MCF 10A (cell line): ENCODE measurements around the gene L3MBTL2. TPM values are rescaled to one million over a fixed set of nuclear protein-coding genes. Genes with fewer than 3 reads are reported as not detected.

Experiments used
- BruUV-seq: library from RNA; stranded (reverse); fragments of 400-500 nt; replicated peaks from 2 replicates; lab custom pipeline; 2021; lab: Mats Ljungman, UMichigan
- CTCF ChIA-PET: fragments of 300-600 bp; sonication (Branson Sonifier 250); formaldehyde crosslinking; extraction: SDS; loops from one replicate; lab custom pipeline; 2021; ENCODE audit warnings: antibody characterized with exemption, inconsistent platforms; lab: Yijun Ruan, JAX
- POLR2A ChIA-PET: fragments of 300-600, 350-650 bp; sonication (Branson Sonifier 250); formaldehyde crosslinking; extraction: SDS; loops from one replicate; lab custom pipeline; 2020; ENCODE audit warnings: antibody characterized with exemption, inconsistent platforms; lab: Yijun Ruan, JAX
- DNase-seq: peaks from one replicate; pipeline ENCODE4 v3.0.0-alpha.2; 2018; ENCODE audit not compliant: unreplicated experiment
- H3K27ac Mint-ChIP-seq: one replicate; pipeline ENCODE4 v1.8.0; 2022; ENCODE audit warnings: mild to moderate bottlenecking, low read depth, mixed read lengths; ENCODE audit not compliant: unreplicated experiment
- H3K27me3 Mint-ChIP-seq: one replicate; pipeline ENCODE4 v1.8.0; 2022; ENCODE audit warnings: mixed read lengths; ENCODE audit not compliant: insufficient read depth, unreplicated experiment
- H3K36me3 Mint-ChIP-seq: one replicate; pipeline ENCODE4 v1.8.0; 2022; ENCODE audit warnings: mild to moderate bottlenecking, moderate library complexity, mixed read lengths; ENCODE audit not compliant: insufficient read depth, unreplicated experiment
- H3K4me1 Mint-ChIP-seq: one replicate; pipeline ENCODE4 v1.8.0; 2022; ENCODE audit warnings: mixed read lengths; ENCODE audit not compliant: insufficient read depth, unreplicated experiment
- H3K4me3 Mint-ChIP-seq: one replicate; pipeline ENCODE4 v1.8.0; 2022; ENCODE audit warnings: mild to moderate bottlenecking, moderate library complexity, mixed read lengths; ENCODE audit not compliant: unreplicated experiment
- H3K9me3 Mint-ChIP-seq: one replicate; pipeline ENCODE4 v1.8.0; 2022; ENCODE audit warnings: mixed read lengths; ENCODE audit not compliant: unreplicated experiment
- intact Hi-C: fragments of 100-400 bp; cut with micrococcal nuclease; formaldehyde crosslinking; loops from 2 replicates; pipeline ENCODE4 v1.14.1; 2022
- total RNA-seq: library from RNA; stranded (reverse); gene quantifications from 2 replicates; pipeline ENCODE4 v1.2.3, GENCODE V29; 2022
- TF ChIP-seq, protein P1 (sequence below): fragments of 200-600 bp; IDR thresholded peaks from one replicate; pipeline ENCODE4 v1.8.0; 2022; ENCODE audit warnings: antibody characterized with exemption, mild to moderate bottlenecking; ENCODE audit not compliant: unreplicated experiment

The L3MBTL2 gene
- total RNA-seq, 1 experiment from 2014 or later, result 28.7 TPM

DNA sequence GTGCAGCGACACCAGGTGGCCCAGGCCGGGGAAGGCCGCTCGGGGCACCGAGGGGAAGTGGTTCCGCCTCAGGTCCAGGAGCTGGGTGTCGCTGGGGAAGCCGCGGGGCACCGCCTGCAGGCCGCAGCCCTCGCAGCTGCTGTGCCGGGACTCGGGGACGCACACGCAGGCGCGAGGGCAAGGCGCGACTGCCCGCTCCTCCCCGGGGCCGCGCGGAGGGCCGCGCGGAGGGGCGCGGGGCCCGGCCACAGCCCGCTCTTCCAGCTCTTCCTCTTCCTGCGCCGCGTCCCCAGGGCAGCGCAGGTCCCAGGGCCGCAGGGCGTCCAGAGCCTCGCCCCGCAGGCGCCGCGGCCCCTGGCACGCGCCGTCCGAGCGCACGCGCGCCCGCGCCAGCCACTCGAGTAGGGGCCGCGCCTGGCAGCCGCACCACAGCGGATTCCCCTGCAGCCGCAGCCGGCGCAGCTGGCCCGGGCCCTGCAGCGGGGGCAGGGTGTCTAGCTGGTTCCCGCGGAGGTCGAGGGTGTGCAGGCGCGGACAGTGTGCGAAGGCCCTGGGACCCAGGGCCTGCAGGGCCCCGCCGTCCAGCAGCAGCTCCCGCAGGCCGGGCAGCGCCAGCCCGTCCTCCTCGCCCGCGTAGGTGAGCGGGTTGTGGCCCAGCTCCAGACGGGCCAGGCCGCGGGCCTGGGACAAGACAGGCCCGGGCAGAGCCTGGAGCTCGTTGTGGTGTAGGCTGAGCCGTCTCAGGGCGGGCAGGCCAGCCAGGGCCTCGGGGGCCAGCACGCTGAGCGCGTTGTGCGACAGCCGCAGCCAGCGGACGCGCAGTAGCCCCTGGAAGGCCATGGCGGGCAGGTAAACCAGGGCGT lies 32.8 kb downstream of the L3MBTL2 start:
- no TSS peak for BruUV-seq
- TF ChIP-seq, protein P1, sequence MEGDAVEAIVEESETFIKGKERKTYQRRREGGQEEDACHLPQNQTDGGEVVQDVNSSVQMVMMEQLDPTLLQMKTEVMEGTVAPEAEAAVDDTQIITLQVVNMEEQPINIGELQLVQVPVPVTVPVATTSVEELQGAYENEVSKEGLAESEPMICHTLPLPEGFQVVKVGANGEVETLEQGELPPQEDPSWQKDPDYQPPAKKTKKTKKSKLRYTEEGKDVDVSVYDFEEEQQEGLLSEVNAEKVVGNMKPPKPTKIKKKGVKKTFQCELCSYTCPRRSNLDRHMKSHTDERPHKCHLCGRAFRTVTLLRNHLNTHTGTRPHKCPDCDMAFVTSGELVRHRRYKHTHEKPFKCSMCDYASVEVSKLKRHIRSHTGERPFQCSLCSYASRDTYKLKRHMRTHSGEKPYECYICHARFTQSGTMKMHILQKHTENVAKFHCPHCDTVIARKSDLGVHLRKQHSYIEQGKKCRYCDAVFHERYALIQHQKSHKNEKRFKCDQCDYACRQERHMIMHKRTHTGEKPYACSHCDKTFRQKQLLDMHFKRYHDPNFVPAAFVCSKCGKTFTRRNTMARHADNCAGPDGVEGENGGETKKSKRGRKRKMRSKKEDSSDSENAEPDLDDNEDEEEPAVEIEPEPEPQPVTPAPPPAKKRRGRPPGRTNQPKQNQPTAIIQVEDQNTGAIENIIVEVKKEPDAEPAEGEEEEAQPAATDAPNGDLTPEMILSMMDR, result peak; percentile 56
- DNase-seq, result peak; percentile 67
- POLR2A ChIA-PET, result interaction anchor here (0.7 to 1.8 kb wide), 11 partner anchors 17 to 381 kb away, joined by 3 to 10 read pairs (median 4); partner anchors contain the start of genes RANGAP1, TEF and XPNPEP3
- Mint-ChIP-seq H3K27ac (no peak overlapping the region), H3K9me3 (no peaks in the 10 kb centered on the region), H3K4me1 (no peaks in the 10 kb centered on the region), H3K4me3 (peak overlapping the region; percentile 33), H3K27me3 (no peaks in the 10 kb centered on the region), H3K36me3 (no peaks in the 10 kb centered on the region)
- intact Hi-C loops, result loop anchor here (2.0 kb wide), 1 partner anchor 315 kb away; no protein-coding TSS in a partner anchor
- CTCF ChIA-PET, result interaction anchor here (0.5 to 4.1 kb wide), 14 partner anchors 10 to 969 kb away, joined by 3 to 37 read pairs (median 4); no protein-coding TSS in a partner anchor

DNA sequence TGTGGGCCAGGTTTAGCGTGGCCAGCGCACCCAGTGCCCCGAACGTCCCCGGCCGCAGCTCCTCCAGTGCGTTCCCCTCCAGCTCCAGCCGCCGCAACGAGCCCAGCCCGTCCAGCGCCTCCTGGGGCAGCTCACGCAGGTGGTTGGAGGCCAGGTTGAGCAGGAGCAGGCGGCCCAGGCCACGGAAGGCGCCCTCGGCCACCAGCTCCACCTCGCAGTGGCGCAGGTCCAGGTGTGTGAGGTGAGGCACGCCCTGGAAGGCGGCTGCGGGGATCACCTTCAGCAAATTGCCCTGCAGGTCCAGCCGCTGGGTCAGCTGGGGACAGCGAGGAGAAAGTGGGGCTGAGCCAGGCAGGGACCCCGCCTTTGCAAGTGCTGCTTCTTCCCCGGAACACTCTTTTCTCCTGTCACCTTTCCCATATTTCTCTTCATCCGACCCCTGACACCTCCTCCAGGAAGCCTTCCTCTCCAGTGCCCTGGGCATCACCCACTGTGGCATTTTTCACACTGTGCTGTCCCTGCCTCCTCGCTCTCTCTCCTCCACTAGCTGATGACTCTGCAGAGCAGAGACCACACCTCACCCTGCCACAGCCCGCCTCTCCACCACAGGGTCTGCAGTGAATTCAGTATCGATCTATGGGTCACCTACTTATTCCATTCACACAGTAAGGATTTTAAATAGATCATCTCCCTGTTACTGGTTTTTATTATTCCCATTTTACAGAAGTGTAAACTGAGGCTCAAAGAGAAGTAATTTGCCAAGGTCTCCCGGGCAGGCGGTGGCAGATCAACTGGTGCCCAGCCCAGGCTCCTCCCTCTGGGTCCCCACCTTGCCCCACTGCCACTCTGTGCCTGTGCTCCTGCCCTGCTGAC lies 33.7 kb downstream of the L3MBTL2 start:
- TF ChIP-seq, protein P1, result no peak
- Mint-ChIP-seq H3K27me3 (no peaks in the 10 kb centered on the region), H3K4me3 (no peak overlapping the region), H3K36me3 (no peaks in the 10 kb centered on the region), H3K4me1 (no peaks in the 10 kb centered on the region), H3K27ac (no peak overlapping the region), H3K9me3 (no peaks in the 10 kb centered on the region)
- no peak for DNase-seq
- intact Hi-C loops, result no loop called here
- ChIA-PET POLR2A (interaction anchor here (0.7 to 1.8 kb wide), 9 partner anchors 8 to 381 kb away, joined by 3 to 10 read pairs (median 4); partner anchors contain the start of genes RANGAP1, TEF and XPNPEP3), CTCF (interaction anchor here (0.6 to 4.1 kb wide), 4 partner anchors 9 to 408 kb away, joined by 3 to 37 read pairs (median 4); no protein-coding TSS in a partner anchor)
- no TSS peak for BruUV-seq

DNA sequence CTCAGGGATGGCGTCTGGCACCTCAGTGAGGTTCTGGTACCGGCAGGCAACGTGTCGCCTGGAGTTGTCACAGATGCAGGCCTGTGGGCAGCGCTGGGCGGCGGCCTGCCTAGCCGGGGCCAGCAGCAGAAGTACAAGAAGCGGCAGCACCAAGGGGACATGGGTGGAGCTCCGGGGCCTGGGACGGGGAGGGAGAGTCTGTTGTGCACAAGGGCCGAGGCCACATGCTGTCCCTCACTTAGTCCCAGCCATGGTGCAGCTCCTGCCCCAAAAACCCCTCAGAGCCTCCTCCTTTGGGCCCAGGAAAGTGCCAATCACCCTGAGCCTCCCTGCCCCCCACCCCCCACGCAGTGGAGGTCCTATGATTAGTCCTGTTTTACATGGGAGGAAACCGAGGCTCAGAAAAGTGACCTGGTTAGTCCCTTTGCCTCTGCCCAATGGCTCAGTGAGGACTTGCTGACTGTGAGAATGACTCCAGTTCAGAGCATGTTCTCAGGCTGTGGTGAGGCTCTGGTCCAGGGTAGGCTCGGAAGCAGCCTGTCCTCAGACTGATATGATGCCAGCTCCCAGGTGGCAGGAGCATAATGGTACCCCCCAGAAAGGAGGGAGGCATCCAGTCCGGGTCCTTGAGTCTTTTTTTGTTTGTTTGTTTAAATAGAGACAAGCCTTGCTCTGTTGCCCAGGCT lies 34.5 kb downstream of the L3MBTL2 start:
- ChIA-PET POLR2A (interaction anchor here (1.4 kb wide), 1 partner anchor 9 kb away, joined by 3 read pairs; no protein-coding TSS in a partner anchor), CTCF (no interaction called here)
- intact Hi-C loops, result no loop called here
- DNase-seq, result no peak
- TF ChIP-seq, protein P1, result no peak
- Mint-ChIP-seq H3K27me3 (no peaks in the 10 kb centered on the region), H3K27ac (no peak overlapping the region), H3K36me3 (no peaks in the 10 kb centered on the region), H3K4me1 (no peaks in the 10 kb centered on the region), H3K9me3 (no peaks in the 10 kb centered on the region), H3K4me3 (no peak overlapping the region)
- no TSS peak for BruUV-seq
